Adrenal gland (tissue), 5 donors: ENCODE measurements around the gene VWA8.

Source experiments
- POLR2A ChIP-seq, 2 donors: fragments of 450-650 bp; IDR thresholded peaks; one replicate each; pipeline ENCODE4 v1.6.1; 2017; ENCODE audit warnings: antibody characterized with exemption in 2 of 2, mild to moderate bottlenecking in 2 of 2, moderate library complexity in 1 of 2
- TF ChIP-seq, protein P1 (sequence below), 6 experiments: fragments of 450-650 bp in 4 of 6; fragments of 200-600 bp in 2 of 6; sonication (generic) in 1 of 6; IDR thresholded peaks; 1 replicate in 5 of 6; 2 replicates in 1 of 6; pipeline versions ENCODE4 v1.5.1 to v1.8.0; 2016 to 2021; ENCODE audit warnings: antibody characterized with exemption in 6 of 6, mild to moderate bottlenecking in 2 of 6, moderate library complexity in 1 of 6
- donor health status: DM: no; HTN: no; CAD: no.

DNA sequence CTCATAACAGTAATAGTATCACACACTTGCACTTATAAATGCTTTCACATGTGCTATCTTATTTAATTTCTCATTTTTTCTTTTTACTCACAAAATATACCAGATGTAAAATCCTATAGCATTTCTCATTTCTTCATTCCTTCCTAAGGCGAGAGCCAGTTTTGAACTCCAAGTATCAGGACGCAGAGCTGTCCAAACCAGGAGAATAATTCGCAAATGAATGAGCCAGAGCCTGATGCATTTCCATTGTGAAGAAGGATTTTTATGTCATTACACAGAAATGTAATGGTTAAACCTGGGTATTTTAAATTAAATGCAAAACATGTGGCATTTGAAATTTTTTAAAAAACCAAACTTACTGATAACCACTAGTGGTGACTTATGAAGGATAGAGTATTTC is 259.2 kb downstream of the VWA8 start:
- TF ChIP-seq, protein P1, sequence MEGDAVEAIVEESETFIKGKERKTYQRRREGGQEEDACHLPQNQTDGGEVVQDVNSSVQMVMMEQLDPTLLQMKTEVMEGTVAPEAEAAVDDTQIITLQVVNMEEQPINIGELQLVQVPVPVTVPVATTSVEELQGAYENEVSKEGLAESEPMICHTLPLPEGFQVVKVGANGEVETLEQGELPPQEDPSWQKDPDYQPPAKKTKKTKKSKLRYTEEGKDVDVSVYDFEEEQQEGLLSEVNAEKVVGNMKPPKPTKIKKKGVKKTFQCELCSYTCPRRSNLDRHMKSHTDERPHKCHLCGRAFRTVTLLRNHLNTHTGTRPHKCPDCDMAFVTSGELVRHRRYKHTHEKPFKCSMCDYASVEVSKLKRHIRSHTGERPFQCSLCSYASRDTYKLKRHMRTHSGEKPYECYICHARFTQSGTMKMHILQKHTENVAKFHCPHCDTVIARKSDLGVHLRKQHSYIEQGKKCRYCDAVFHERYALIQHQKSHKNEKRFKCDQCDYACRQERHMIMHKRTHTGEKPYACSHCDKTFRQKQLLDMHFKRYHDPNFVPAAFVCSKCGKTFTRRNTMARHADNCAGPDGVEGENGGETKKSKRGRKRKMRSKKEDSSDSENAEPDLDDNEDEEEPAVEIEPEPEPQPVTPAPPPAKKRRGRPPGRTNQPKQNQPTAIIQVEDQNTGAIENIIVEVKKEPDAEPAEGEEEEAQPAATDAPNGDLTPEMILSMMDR (IDR thresholded peaks at IDR 0.05) = no peak
- no peak for TF ChIP-seq POLR2A (IDR thresholded peaks at IDR 0.05)
